Loucy (cell line): ENCODE measurements around the gene ZNF616.

Experiments
- H2AFZ ChIP-seq: fragments of 200-600 bp; sonication (generic); 2 replicates; pipeline ENCODE4 v1.6.0; 2016; ENCODE audit warnings: antibody characterized with exemption, mild to moderate bottlenecking, low read length, moderate library complexity
- H3F3A ChIP-seq: fragments of 200-600 bp; 2 replicates; pipeline ENCODE4 v1.6.0; 2016; ENCODE audit warnings: antibody characterized with exemption, low read depth, mild to moderate bottlenecking
- H3K27me3 ChIP-seq: fragments of 200-600 bp; sonication (generic); 2 replicates; pipeline ENCODE4 v1.6.1; 2014; ENCODE audit warnings: low read length, mild to moderate bottlenecking; ENCODE audit not compliant: insufficient read depth, poor library complexity, severe bottlenecking
- H3K36me3 ChIP-seq: fragments of 200-600 bp; sonication (generic); 2 replicates; pipeline ENCODE4 v1.6.1; 2016; ENCODE audit warnings: low read length; ENCODE audit not compliant: insufficient read depth
- H3K4me1 ChIP-seq: fragments of 200-600 bp; sonication (generic); 2 replicates; pipeline ENCODE4 v1.5.1; 2014; ENCODE audit warnings: low read length, mild to moderate bottlenecking; ENCODE audit not compliant: insufficient read depth, poor library complexity, severe bottlenecking
- H3K4me2 ChIP-seq: fragments of 200-600 bp; sonication (generic); 2 replicates; pipeline ENCODE4 v1.6.0; 2014; ENCODE audit warnings: antibody characterized with exemption, low read length, low read depth, mild to moderate bottlenecking; ENCODE audit not compliant: poor library complexity, severe bottlenecking
- H3K4me3 ChIP-seq: fragments of 200-600 bp; sonication (generic); 2 replicates; pipeline ENCODE4 v1.5.1; 2014; ENCODE audit warnings: low read length, mild to moderate bottlenecking, mixed read lengths; ENCODE audit not compliant: poor library complexity, severe bottlenecking
- H3K79me2 ChIP-seq: fragments of 200-600 bp; sonication (generic); 2 replicates; pipeline ENCODE4 v1.6.1; 2014; ENCODE audit warnings: low read length; ENCODE audit not compliant: insufficient read depth
- H3K9ac ChIP-seq: fragments of 200-600 bp; sonication (generic); 2 replicates; pipeline ENCODE4 v1.6.0; 2014; ENCODE audit warnings: mild to moderate bottlenecking, low read depth, low read length, moderate library complexity; ENCODE audit not compliant: poor library complexity, severe bottlenecking
- H3K9me2 ChIP-seq: fragments of 200-600 bp; sonication (generic); replicated peaks from 2 replicates; pipeline ENCODE4 v1.6.1; 2016; ENCODE audit warnings: low read depth, low read length, mixed read lengths
- H3K9me3 ChIP-seq: fragments of 200-600 bp; sonication (generic); 2 replicates; pipeline ENCODE4 v1.6.1; 2014; ENCODE audit warnings: mild to moderate bottlenecking, antibody characterized with exemption, low read length, low read depth; ENCODE audit not compliant: insufficient read depth
- H4K20me1 ChIP-seq: fragments of 200-600 bp; sonication (generic); 2 replicates; pipeline ENCODE4 v1.6.0; 2014; ENCODE audit warnings: antibody characterized with exemption, low read length, mild to moderate bottlenecking; ENCODE audit not compliant: insufficient read depth, poor library complexity, severe bottlenecking
- CTCF ChIP-seq: fragments of 200-600 bp; sonication (generic); conservative IDR thresholded peaks from 2 replicates; pipeline ENCODE4 v1.5.1; 2014; ENCODE audit warnings: mild to moderate bottlenecking, antibody characterized with exemption, low read length
- EZH2phosphoT487 ChIP-seq: fragments of 200-600 bp; IDR thresholded peaks from 2 replicates; pipeline ENCODE4 v1.6.1; 2018; ENCODE audit warnings: antibody characterized with exemption, mild to moderate bottlenecking, moderate library complexity, borderline replicate concordance

Gene ZNF616

GRCh38 chr19:52139252-52140031 is at the start of gene ZNF616:
TSS of gene ZNF616 (minus strand) at chr19:52139938. CDS start at chr19:52130512, 9,426 bp downstream.
- H3K9me2 ChIP-seq = no peaks in the 10 kb centered on the region
- H2AFZ ChIP-seq = peak within 1 kb of the TSS; percentile 98
- peak within 1 kb of the TSS; percentile 96 for H3K9ac ChIP-seq
- H3F3A ChIP-seq = no peaks in the 10 kb centered on the region
- TF ChIP-seq CTCF (peak; percentile 80), EZH2phosphoT487 (no peak)
- no peaks in the 10 kb centered on the region for H4K20me1 ChIP-seq
- no peaks in the 10 kb centered on the region for H3K9me3 ChIP-seq
- H3K4me3 ChIP-seq = peak within 1 kb of the TSS; percentile 99
- H3K4me1 ChIP-seq = peaks cover 16% of the 10 kb centered on the region
- H3K4me2 ChIP-seq = peak within 1 kb of the TSS; percentile 87
- H3K27me3 ChIP-seq = no peaks in the 10 kb centered on the region
- peaks cover 45% of the 10 kb centered on the region for H3K79me2 ChIP-seq
- no peaks in the 10 kb centered on the region for H3K36me3 ChIP-seq

GRCh38 chr19:52188822-52189734 is 49.3 kb upstream of the ZNF616 start:
- Histone ChIP-seq H3K9me2 (no peaks in the 10 kb centered on the region), H3K79me2 (peaks cover 40% of the 10 kb centered on the region), H3K4me1 (peaks cover 31% of the 10 kb centered on the region), H3K4me3 (peak overlapping the region; percentile 63), H3K9me3 (no peaks in the 10 kb centered on the region), H3K4me2 (peak overlapping the region; percentile 69), H3K36me3 (no peaks in the 10 kb centered on the region; the same call in 1 of the 2 replicates), H3F3A (no peaks in the 10 kb centered on the region), H4K20me1 (peaks cover 37% of the 10 kb centered on the region), H3K9ac (peak overlapping the region; percentile 60), H3K27me3 (no peaks in the 10 kb centered on the region), H2AFZ (peak overlapping the region; percentile 47)
- TF ChIP-seq EZH2phosphoT487 = no peak
- no peak for TF ChIP-seq CTCF

GRCh38 chr19:52187407-52187806 is 47.7 kb upstream of the ZNF616 start:
- Histone ChIP-seq H2AFZ (no peak overlapping the region), H3K79me2 (peaks cover 23% of the 10 kb centered on the region), H3K9me3 (no peaks in the 10 kb centered on the region), H3K4me3 (no peak overlapping the region), H4K20me1 (peaks cover 20% of the 10 kb centered on the region), H3F3A (no peaks in the 10 kb centered on the region), H3K4me1 (peaks cover 20% of the 10 kb centered on the region), H3K36me3 (no peaks in the 10 kb centered on the region), H3K9me2 (no peaks in the 10 kb centered on the region), H3K27me3 (no peaks in the 10 kb centered on the region), H3K9ac (no peak overlapping the region), H3K4me2 (no peak overlapping the region)
- TF ChIP-seq EZH2phosphoT487 (no peak), CTCF (no peak)
